ENCODE results near the gene ASNSD1.
A peak's percentile ranks its signal among the peaks of the same experiment; 100 is the strongest.

The ASNSD1 gene

GRCh38 chr2:189661148-189661956 is at the start of gene ASNSD1:
TSS of gene ASNSD1 (plus strand) at chr2:189661459. CDS start at chr2:189666133, 4,674 bp downstream.
- peak within 1 kb of the TSS; percentile 93 for H3K4me3 ChIP-seq (ENCODE audit: low read depth, low read length)
- TF ChIP-seq CTCF (IDR thresholded peaks at IDR 0.05; ENCODE audit: low read depth, low read length), result peak; percentile 89
- DNase-seq (ENCODE audit: low read depth, low spot score), result peak; percentile 100
- in situ Hi-C loops (cut with HindIII; ENCODE audit: low sequenced_read_pairs), result no loop called here

- peak; percentile 63 for DNase-seq (ENCODE audit: low read depth, low spot score)
- no peak overlapping the region for H3K4me3 ChIP-seq (ENCODE audit: low read depth, low read length)
- in situ Hi-C loops (cut with HindIII; ENCODE audit: low sequenced_read_pairs), result no loop called here
- TF ChIP-seq CTCF (IDR thresholded peaks at IDR 0.05; ENCODE audit: low read depth, low read length), result no peak
Measured at GRCh38 chr2:189613077-189613636, 48.1 kb upstream of the ASNSD1 start.

GRCh38 chr2:189613650-189614420 is 47.4 kb upstream of the ASNSD1 start:
- no peak for TF ChIP-seq CTCF (IDR thresholded peaks at IDR 0.05; ENCODE audit: low read depth, low read length)

DNA sequence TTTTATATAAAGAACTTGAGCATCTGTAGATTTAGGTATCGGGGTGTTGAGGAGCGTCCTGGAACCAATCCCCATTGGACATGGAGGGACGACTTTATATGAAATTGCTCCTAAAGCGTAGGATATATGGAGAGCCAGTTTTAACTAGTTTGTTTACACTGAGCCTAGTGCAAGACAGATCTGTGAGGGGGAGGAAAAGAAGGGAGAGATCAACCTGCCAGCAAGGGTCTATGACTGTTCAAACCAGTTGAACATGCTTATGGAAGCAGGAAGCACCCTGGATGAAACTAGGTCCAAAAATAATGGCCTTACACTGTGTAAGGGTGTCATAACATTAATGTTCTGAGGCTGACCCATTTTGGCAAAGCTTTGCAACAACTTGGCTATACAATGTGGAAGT is 46.7 kb upstream of the ASNSD1 start:
- no peak overlapping the region for H3K4me3 ChIP-seq (ENCODE audit: low read depth, low read length)
- no peak for DNase-seq (ENCODE audit: low read depth, low spot score)
- in situ Hi-C loops (cut with HindIII; ENCODE audit: low sequenced_read_pairs), result no loop called here
- TF ChIP-seq CTCF (IDR thresholded peaks at IDR 0.05; ENCODE audit: low read depth, low read length), result no peak

More at GRCh38 chr2:189613650-189614420, 47.4 kb upstream of the ASNSD1 start:
- DNase-seq (ENCODE audit: low read depth, low spot score), result peak; percentile 11
- in situ Hi-C loops (cut with HindIII; ENCODE audit: low sequenced_read_pairs), result no loop called here
- no peak overlapping the region for H3K4me3 ChIP-seq (ENCODE audit: low read depth, low read length)

GRCh38 chr2:189618197-189618596 is 43.1 kb upstream of the ASNSD1 start:
- no peak for DNase-seq (ENCODE audit: low read depth, low spot score)
- TF ChIP-seq CTCF (IDR thresholded peaks at IDR 0.05; ENCODE audit: low read depth, low read length), result no peak
- H3K4me3 ChIP-seq (ENCODE audit: low read depth, low read length), result no peak overlapping the region
- in situ Hi-C loops (cut with HindIII; ENCODE audit: low sequenced_read_pairs), result no loop called here

DNA sequence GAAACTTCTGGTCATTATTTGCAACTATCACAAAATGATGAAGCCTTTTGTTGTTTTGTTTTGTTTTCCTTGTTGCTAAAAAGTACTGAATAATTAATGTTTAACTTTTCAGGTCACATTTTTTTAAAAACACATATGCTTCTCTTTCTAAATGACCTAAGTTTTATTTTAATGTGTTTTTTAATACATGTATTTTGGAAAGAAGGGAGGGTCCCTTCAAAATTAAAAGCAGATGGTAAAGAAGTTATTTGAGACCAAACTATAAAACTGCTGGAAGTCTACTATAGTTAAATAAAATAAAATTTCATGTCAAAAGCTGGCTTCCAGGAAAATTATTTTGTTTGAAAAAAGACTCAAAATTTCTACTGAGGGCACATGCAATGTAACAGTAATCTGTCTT is 39.5 kb upstream of the ASNSD1 start:
- in situ Hi-C loops (cut with HindIII; ENCODE audit: low sequenced_read_pairs), result no loop called here
- no peak overlapping the region for H3K4me3 ChIP-seq (ENCODE audit: low read depth, low read length)
- no peak for DNase-seq (ENCODE audit: low read depth, low spot score)
- TF ChIP-seq CTCF (IDR thresholded peaks at IDR 0.05; ENCODE audit: low read depth, low read length), result no peak
